ENCODE results near the gene KLKB1. TPM values are rescaled to one million over a fixed set of nuclear protein-coding genes. Genes with fewer than 3 reads are reported as not detected.

The KLKB1 gene
- total RNA-seq, 3 donors from 2014 or later (not counting 1 experiment from before 2014, with no cell fraction given), result 0.95 to 3.1 (median 1.6) TPM

DNA sequence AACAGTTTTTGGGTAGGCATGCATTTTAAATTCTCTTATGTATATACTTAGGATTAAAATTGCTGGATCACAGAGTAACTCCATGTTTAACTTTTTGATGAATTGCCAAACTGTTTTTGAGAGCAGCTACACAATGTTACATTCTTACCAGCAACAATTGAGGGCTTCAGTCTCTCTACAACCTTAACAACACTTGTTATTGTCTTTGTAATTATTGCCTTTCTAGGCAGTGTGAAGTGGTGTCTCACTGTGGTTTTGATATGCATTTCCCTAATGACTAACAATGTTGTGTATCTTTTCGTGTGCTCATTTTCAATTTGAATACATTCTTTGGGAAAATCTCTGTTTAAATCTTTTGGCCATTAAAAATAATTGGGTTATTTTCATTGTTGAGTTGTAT is 21.3 kb downstream of the KLKB1 start:
- Mint-ChIP-seq H3K4me3 (no peak overlapping the region), H3K27me3 (ENCODE audit: low read depth in 2 of 2) (no peaks in the 10 kb centered on the region), H3K4me1 (no peaks in the 10 kb centered on the region), H3K9me3 (peaks cover 0 to 5% of the 10 kb centered on the region in 2 donors), H3K36me3 (no peaks in the 10 kb centered on the region), H3K27ac (no peak overlapping the region)
- DNase-seq (no peak), ATAC-seq (no peak)
- no peaks in the 10 kb centered on the region for H3K4me1 ChIP-seq (ENCODE audit: control insufficient read depth, insufficient read depth, low read length)
- no peak overlapping the region for H3K27ac ChIP-seq (ENCODE audit: low read length)
- H3K36me3 ChIP-seq (ENCODE audit: control insufficient read depth, insufficient read depth, low read length), result no peaks in the 10 kb centered on the region
- TF ChIP-seq, protein P1, sequence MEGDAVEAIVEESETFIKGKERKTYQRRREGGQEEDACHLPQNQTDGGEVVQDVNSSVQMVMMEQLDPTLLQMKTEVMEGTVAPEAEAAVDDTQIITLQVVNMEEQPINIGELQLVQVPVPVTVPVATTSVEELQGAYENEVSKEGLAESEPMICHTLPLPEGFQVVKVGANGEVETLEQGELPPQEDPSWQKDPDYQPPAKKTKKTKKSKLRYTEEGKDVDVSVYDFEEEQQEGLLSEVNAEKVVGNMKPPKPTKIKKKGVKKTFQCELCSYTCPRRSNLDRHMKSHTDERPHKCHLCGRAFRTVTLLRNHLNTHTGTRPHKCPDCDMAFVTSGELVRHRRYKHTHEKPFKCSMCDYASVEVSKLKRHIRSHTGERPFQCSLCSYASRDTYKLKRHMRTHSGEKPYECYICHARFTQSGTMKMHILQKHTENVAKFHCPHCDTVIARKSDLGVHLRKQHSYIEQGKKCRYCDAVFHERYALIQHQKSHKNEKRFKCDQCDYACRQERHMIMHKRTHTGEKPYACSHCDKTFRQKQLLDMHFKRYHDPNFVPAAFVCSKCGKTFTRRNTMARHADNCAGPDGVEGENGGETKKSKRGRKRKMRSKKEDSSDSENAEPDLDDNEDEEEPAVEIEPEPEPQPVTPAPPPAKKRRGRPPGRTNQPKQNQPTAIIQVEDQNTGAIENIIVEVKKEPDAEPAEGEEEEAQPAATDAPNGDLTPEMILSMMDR (IDR thresholded peaks at IDR 0.05), result no peak
- intact Hi-C loops (cut with micrococcal nuclease), result no loop called here
- no peak overlapping the region for H3K4me3 ChIP-seq (ENCODE audit: low read length)
- no peaks in the 10 kb centered on the region for H3K27me3 ChIP-seq (ENCODE audit: control insufficient read depth, insufficient read depth, low read length)
- 80% methylated on average over 1 of the region's 1 CpG for WGBS (ENCODE audit: insufficient coverage)
- no peaks in the 10 kb centered on the region for H3K9me3 ChIP-seq (ENCODE audit: control insufficient read depth, insufficient read depth, low read length)

DNA sequence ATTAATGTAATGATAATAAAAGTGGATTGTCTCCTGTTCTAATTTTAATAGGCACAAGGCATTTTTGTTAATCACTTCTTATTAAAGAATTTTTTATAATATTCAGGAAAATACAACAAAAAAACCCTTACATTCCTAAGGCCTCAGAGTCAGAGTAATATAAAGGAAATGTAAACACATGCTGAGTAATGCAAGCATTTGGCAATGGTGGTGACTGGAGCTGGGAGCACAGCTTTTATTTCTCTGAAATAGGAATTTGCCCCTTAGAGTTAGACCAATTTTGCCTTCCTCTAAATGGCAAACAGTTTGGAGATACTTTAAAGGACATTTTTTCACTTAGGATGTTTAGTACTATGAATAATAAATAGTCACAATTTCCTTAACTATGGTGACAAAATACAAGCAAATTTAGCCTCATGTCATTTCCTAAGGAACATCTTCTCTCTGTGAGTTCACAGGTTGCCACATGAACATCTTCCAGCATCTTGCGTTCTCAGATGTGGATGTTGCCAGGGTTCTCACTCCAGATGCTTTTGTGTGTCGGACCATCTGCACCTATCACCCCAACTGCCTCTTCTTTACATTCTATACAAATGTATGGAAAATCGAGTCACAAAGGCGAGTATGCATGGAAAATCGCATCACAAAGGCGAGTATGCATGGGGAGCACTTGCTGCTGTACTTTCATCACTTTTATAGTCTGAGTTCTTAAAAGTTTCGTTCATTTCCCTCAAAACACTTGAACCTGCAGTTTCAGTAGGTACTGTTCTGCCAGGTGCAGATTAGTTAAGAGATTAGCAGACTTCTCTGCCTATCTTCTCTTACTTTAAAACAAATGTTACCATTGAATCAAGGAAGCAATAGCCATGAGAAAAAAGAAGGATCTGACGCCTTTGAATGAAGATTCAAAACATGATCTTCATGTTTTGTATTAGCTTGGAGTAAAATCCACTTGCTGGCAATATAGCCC is 22.8 kb downstream of the KLKB1 start:
- H3K27ac ChIP-seq (ENCODE audit: low read length), result no peak overlapping the region
- 71% methylated on average over 8 of the region's 8 CpGs for WGBS (ENCODE audit: insufficient coverage)
- intact Hi-C loops (cut with micrococcal nuclease), result no loop called here
- H3K27ac Mint-ChIP-seq, result no peak overlapping the region
- no peaks in the 10 kb centered on the region for H3K36me3 Mint-ChIP-seq
- no peaks in the 10 kb centered on the region for H3K27me3 ChIP-seq (ENCODE audit: control insufficient read depth, insufficient read depth, low read length)
- TF ChIP-seq, protein P1 (IDR thresholded peaks at IDR 0.05), result no peak
- H3K4me1 Mint-ChIP-seq, result no peaks in the 10 kb centered on the region
- no peaks in the 10 kb centered on the region for H3K4me1 ChIP-seq (ENCODE audit: control insufficient read depth, insufficient read depth, low read length)
- no peaks in the 10 kb centered on the region for H3K36me3 ChIP-seq (ENCODE audit: control insufficient read depth, insufficient read depth, low read length)
- DNase-seq (no peak), ATAC-seq (no peak)
- H3K27me3 Mint-ChIP-seq (ENCODE audit: low read depth in 2 of 2), result no peaks in the 10 kb centered on the region
- no peaks in the 10 kb centered on the region for H3K9me3 ChIP-seq (ENCODE audit: control insufficient read depth, insufficient read depth, low read length)
- no peak overlapping the region for H3K4me3 Mint-ChIP-seq
- H3K9me3 Mint-ChIP-seq, result peaks cover 0 to 5% of the 10 kb centered on the region in 2 donors
- H3K4me3 ChIP-seq (ENCODE audit: low read length), result no peak overlapping the region

DNA sequence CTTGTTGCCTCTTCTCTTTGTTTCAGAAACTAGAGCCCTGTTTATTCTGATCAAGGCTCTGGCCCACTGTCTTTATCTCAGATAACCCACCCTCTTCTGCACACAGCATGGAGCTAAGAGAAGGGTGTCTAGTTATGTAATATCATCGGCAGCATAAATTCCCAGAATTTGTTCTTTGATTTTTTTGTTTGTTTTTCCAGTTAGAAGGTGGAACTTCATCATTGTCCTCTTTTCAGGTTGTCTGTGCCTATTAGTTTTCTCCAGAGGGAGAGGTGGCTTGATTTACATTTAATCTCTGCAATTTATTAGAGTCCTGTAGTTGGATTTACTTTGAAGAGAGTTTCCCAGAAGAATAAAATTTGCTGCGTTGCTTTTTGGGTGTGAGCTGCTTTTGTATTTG is 23.5 kb downstream of the KLKB1 start:
- TF ChIP-seq, protein P1 (IDR thresholded peaks at IDR 0.05), result no peak
- no peak overlapping the region for H3K27ac Mint-ChIP-seq
- peaks cover 0 to 5% of the 10 kb centered on the region in 2 donors for H3K9me3 Mint-ChIP-seq
- Histone ChIP-seq H3K4me3 (ENCODE audit: low read length) (no peak overlapping the region), H3K27ac (ENCODE audit: low read length) (no peak overlapping the region), H3K27me3 (ENCODE audit: control insufficient read depth, insufficient read depth, low read length) (no peaks in the 10 kb centered on the region), H3K9me3 (ENCODE audit: control insufficient read depth, insufficient read depth, low read length) (no peaks in the 10 kb centered on the region), H3K4me1 (ENCODE audit: control insufficient read depth, insufficient read depth, low read length) (no peaks in the 10 kb centered on the region), H3K36me3 (ENCODE audit: control insufficient read depth, insufficient read depth, low read length) (no peaks in the 10 kb centered on the region)
- no peak overlapping the region for H3K4me3 Mint-ChIP-seq
- 89% methylated on average over 1 of the region's 2 CpGs for WGBS (ENCODE audit: insufficient coverage)
- no peaks in the 10 kb centered on the region for H3K4me1 Mint-ChIP-seq
- ATAC-seq (no peak), DNase-seq (no peak)
- intact Hi-C loops (cut with micrococcal nuclease), result no loop called here
- no peaks in the 10 kb centered on the region for H3K27me3 Mint-ChIP-seq (ENCODE audit: low read depth in 2 of 2)
- no peaks in the 10 kb centered on the region for H3K36me3 Mint-ChIP-seq

Data from natural killer cell (primary cell).